GM21576 (cell line): ENCODE measurements around the gene WDR33.

ENCODE experiments used
- ATAC-seq: cut with Tn5 transposase; IDR thresholded peaks from one replicate; pipeline ENCODE4 v1.9.1; 2021; ENCODE audit warnings: mild to moderate bottlenecking, moderate library complexity; ENCODE audit not compliant: unreplicated experiment

WDR33 gene

GRCh38 chr2:127722807-127723206, 88.2 kb downstream of the WDR33 start:
- no peak for ATAC-seq

- no peak for ATAC-seq
Measured at GRCh38 chr2:127721978-127722355, 89.0 kb downstream of the WDR33 start.

GRCh38 chr2:127721311-127721977, 89.5 kb downstream of the WDR33 start:
- ATAC-seq, result no peak

- ATAC-seq, result no peak
Measured at GRCh38 chr2:127719301-127720218, 91.4 kb downstream of the WDR33 start.

GRCh38 chr2:127718271-127718670, 92.7 kb downstream of the WDR33 start:
- no peak for ATAC-seq

GRCh38 chr2:127715778-127716449, 95.1 kb downstream of the WDR33 start:
- ATAC-seq, result no peak

- no peak for ATAC-seq
Measured at GRCh38 chr2:127713562-127713961, 97.4 kb downstream of the WDR33 start.

GRCh38 chr2:127712999-127713398, 98.0 kb downstream of the WDR33 start:
- no peak for ATAC-seq

- ATAC-seq, result no peak
Measured at GRCh38 chr2:127709336-127709735, 101.6 kb downstream of the WDR33 start.

- ATAC-seq, result no peak
Measured at GRCh38 chr2:127707890-127708648, 102.9 kb downstream of the WDR33 start.

- no peak for ATAC-seq
Measured at GRCh38 chr2:127706215-127706990, 104.6 kb downstream of the WDR33 start.

- no peak for ATAC-seq
Measured at GRCh38 chr2:127705391-127706065, 105.4 kb downstream of the WDR33 start.

- no peak for ATAC-seq
Measured at GRCh38 chr2:127704641-127705390, 106.2 kb downstream of the WDR33 start.

- ATAC-seq, result no peak
Measured at GRCh38 chr2:127703282-127703681, 107.7 kb downstream of the WDR33 start.

- no peak for ATAC-seq
Measured at GRCh38 chr2:127702395-127703009, 108.5 kb downstream of the WDR33 start.

GRCh38 chr2:127701651-127702394, 109.1 kb downstream of the WDR33 start:
- ATAC-seq, result peak; percentile 37

- peak; percentile 69 for ATAC-seq
Measured at GRCh38 chr2:127701193-127701650, 109.7 kb downstream of the WDR33 start, which contains the start of gene SFT2D3. Gene SFT2D3 (plus strand): TSS chr2:127701497. CDS start chr2:127701529, 32 bp downstream.
